Measurements from ENCODE around the gene PTPRD. TPM values are rescaled to one million over a fixed set of nuclear protein-coding genes. Genes with fewer than 3 reads are reported as not detected.

PTPRD gene
- total RNA-seq, 1 donor from 2014 or later, result 30.8 TPM

DNA sequence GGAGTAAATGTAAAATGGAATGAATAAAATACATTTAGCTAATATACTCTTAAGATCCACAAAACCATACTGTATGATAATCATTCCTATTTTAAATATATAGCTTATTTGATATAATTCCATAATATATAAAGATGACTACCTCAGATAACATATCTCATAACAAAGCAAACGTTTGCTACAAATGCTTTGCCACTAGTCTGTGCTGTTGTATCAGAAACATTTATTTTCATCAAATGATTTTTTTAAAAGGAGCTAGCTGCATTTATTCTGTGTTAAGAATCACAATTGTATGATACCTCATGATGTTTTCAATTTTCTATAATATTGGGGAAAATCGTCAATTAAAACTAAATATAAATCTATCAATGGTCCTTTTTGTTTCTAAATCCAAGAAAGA lies 567.2 kb downstream of the PTPRD start:
- H3K9me3 ChIP-seq, result no peaks in the 10 kb centered on the region
- no peak overlapping the region for H3K4me3 ChIP-seq
- no peaks in the 10 kb centered on the region for H3K36me3 ChIP-seq
- ATAC-seq (no peak), DNase-seq (no peak)
- no peaks in the 10 kb centered on the region for H3K27me3 ChIP-seq
- H3K27ac ChIP-seq, result no peak overlapping the region
- intact Hi-C loops (cut with DNase I), result no loop called here
- TF ChIP-seq, protein P1, sequence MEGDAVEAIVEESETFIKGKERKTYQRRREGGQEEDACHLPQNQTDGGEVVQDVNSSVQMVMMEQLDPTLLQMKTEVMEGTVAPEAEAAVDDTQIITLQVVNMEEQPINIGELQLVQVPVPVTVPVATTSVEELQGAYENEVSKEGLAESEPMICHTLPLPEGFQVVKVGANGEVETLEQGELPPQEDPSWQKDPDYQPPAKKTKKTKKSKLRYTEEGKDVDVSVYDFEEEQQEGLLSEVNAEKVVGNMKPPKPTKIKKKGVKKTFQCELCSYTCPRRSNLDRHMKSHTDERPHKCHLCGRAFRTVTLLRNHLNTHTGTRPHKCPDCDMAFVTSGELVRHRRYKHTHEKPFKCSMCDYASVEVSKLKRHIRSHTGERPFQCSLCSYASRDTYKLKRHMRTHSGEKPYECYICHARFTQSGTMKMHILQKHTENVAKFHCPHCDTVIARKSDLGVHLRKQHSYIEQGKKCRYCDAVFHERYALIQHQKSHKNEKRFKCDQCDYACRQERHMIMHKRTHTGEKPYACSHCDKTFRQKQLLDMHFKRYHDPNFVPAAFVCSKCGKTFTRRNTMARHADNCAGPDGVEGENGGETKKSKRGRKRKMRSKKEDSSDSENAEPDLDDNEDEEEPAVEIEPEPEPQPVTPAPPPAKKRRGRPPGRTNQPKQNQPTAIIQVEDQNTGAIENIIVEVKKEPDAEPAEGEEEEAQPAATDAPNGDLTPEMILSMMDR (IDR thresholded peaks at IDR 0.05), result peak; percentile 8
- H3K4me1 ChIP-seq, result no peaks in the 10 kb centered on the region

DNA sequence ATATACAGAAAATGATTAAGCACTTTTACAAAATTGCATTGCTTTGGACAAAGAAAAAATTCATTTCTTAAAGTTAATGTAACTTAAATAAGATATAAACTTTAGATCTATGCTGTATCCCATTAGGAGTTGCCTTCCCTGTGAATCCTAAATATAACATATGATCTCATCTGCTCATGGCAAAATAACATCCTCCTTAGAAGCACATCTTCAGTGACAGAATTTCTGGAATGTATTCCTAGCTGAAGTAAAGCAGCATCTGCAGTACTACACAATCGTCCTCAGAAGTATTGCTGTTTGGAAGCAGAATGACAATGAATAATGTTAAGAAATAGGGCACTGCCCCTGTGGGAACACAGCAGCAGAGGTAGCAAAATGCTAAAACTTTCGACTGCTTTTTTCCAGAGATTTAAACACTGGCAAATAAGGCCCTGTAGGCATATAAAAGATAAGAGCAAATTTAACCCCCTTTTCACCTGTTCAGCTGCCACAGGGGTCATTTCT lies 571.0 kb downstream of the PTPRD start:
- TF ChIP-seq, protein P1 (IDR thresholded peaks at IDR 0.05), result no peak
- no peaks in the 10 kb centered on the region for H3K27me3 ChIP-seq
- no peaks in the 10 kb centered on the region for H3K9me3 ChIP-seq
- ATAC-seq, result no peak
- no peaks in the 10 kb centered on the region for H3K4me1 ChIP-seq
- intact Hi-C loops (cut with DNase I), result no loop called here
- H3K4me3 ChIP-seq, result no peak overlapping the region
- no peak for DNase-seq
- no peaks in the 10 kb centered on the region for H3K36me3 ChIP-seq
- no peak overlapping the region for H3K27ac ChIP-seq

DNA sequence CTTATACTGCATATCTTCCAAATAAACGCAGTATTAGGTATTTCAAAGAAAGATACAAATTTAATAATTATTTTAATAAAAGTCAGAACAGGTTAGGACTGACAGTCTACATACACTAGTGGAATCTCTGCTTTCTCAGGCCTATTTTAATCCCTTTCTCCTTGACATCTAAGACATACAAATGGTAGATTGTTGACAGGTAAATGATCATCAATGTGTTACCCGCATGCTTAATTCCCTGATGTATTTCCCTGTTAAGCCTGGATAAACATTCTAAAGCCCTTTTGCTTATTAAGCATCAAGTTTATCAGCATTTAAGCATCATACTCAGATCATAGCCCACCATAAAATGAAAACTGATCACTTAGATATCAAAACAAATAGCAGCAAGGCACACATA lies 576.7 kb downstream of the PTPRD start:
- Histone ChIP-seq H3K9me3 (no peaks in the 10 kb centered on the region), H3K4me1 (no peaks in the 10 kb centered on the region), H3K36me3 (no peaks in the 10 kb centered on the region), H3K27me3 (no peaks in the 10 kb centered on the region), H3K27ac (no peak overlapping the region), H3K4me3 (no peak overlapping the region)
- DNase-seq, result no peak
- TF ChIP-seq, protein P1 (IDR thresholded peaks at IDR 0.05), result no peak
- intact Hi-C loops (cut with DNase I), result no loop called here
- no peak for ATAC-seq

DNA sequence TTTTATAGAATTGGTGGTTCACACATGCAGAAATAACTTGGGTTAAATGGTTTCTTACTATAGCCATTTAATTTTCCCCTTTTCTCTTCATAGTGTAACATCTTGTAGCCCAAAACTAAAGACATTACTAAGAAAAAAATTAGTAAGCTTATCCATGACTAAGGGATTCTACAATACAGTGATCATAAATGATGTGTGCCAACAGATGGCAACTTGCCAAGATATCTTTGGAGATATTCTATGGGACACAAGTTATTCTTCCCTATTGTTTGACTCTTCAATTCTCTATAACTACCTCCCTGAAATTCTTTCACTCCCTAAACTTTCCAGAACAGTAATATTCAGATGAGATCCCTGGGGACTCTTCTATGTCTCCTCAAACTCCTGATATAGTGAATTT lies 580.6 kb downstream of the PTPRD start:
- Histone ChIP-seq H3K4me3 (no peak overlapping the region), H3K27me3 (no peaks in the 10 kb centered on the region), H3K9me3 (no peaks in the 10 kb centered on the region), H3K27ac (no peak overlapping the region), H3K36me3 (no peaks in the 10 kb centered on the region), H3K4me1 (no peaks in the 10 kb centered on the region)
- TF ChIP-seq, protein P1 (IDR thresholded peaks at IDR 0.05), result no peak
- no peak for DNase-seq
- intact Hi-C loops (cut with DNase I), result no loop called here
- no peak for ATAC-seq

DNA sequence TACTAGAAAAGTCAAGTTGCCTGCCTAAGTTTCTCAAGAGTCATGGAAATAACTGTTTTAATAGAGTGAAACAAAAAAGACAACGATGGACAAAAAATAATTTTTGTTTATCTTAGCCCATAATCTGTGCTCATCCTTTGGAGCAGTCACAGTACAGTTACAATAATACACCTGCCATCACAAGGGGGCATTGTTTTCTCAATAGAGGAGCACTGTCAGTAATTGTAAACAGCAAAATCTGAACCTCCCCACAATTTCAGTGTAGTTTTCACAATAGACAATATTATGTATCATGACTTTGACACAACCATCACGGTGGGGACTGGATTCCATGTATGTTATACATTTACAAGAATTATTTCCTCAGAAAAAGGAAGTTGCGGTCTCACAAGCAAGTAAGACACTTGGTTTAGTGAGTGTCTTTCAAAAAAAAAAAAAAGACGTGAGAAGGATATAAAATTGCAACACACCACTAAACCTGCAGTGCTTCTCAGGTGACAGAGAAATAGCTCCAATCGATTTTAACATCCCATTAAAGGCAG lies 586.3 kb downstream of the PTPRD start:
- DNase-seq, result no peak
- Histone ChIP-seq H3K4me1 (no peaks in the 10 kb centered on the region), H3K36me3 (no peaks in the 10 kb centered on the region), H3K27ac (no peak overlapping the region), H3K9me3 (no peaks in the 10 kb centered on the region), H3K4me3 (no peak overlapping the region), H3K27me3 (no peaks in the 10 kb centered on the region)
- ATAC-seq, result no peak
- intact Hi-C loops (cut with DNase I), result no loop called here
- TF ChIP-seq, protein P1 (IDR thresholded peaks at IDR 0.05), result no peak

DNA sequence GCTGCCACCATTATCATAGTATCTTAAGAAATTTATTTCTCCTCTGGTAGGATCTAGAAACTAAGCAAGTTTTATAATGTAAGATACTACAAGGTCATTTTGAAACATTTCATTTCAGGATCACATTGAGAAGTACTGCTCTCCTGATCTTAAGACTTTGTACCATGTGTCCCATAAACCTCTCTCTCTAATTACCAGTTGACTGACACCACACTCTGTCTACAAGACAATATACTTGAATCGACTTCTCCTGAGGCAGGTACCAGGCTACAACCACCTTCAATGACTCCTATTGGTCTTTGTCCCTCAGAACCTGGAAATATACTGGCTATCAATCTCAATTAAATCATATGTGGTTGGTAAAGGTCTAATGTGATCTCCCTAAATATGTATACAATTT lies 597.0 kb downstream of the PTPRD start:
- intact Hi-C loops (cut with DNase I), result no loop called here
- H3K36me3 ChIP-seq, result no peaks in the 10 kb centered on the region
- H3K27me3 ChIP-seq, result no peaks in the 10 kb centered on the region
- no peak overlapping the region for H3K4me3 ChIP-seq
- no peak overlapping the region for H3K27ac ChIP-seq
- TF ChIP-seq, protein P1 (IDR thresholded peaks at IDR 0.05), result no peak
- H3K9me3 ChIP-seq, result no peaks in the 10 kb centered on the region
- ATAC-seq (no peak), DNase-seq (no peak)
- no peaks in the 10 kb centered on the region for H3K4me1 ChIP-seq
